ENCODE results near the gene EDRF1.

Gene EDRF1

DNA sequence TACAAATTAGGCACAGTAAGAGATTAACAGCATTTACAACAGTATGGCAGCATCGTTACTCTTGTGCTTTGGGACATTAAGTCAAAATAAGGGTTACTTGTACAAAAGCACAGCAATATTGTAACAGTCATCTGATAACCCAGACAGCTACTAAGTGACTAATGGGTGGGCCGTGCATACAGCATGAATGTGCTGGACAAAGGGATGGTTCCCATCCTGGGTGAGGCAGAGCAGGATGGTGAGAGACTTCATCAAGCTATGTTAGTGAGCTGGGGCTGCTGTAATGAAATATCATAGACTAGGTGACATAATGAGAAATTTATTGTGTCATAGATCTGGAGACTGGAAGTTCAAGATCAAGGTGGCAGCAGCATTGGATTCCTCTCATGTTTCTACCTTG is 25.4 kb downstream of the EDRF1 start:
- no peak for TF ChIP-seq EP300 (IDR thresholded peaks at IDR 0.05; ENCODE audit: borderline replicate concordance)
- no peak for TF ChIP-seq TCF12 (IDR thresholded peaks at IDR 0.05; ENCODE audit: low read depth)
- TF ChIP-seq TEAD4 (IDR thresholded peaks at IDR 0.05) = no peak
- TF ChIP-seq CREB1 (IDR thresholded peaks at IDR 0.05; ENCODE audit: low read depth) = no peak
- TF ChIP-seq ZBTB7A (IDR thresholded peaks at IDR 0.05; ENCODE audit: low read depth) = no peak
- no peak for TF ChIP-seq NFIC (IDR thresholded peaks at IDR 0.05)
- TF ChIP-seq, protein P1, sequence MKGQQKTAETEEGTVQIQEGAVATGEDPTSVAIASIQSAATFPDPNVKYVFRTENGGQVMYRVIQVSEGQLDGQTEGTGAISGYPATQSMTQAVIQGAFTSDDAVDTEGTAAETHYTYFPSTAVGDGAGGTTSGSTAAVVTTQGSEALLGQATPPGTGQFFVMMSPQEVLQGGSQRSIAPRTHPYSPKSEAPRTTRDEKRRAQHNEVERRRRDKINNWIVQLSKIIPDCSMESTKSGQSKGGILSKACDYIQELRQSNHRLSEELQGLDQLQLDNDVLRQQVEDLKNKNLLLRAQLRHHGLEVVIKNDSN (IDR thresholded peaks at IDR 0.05) = no peak
- no peak for TF ChIP-seq EGR1 (IDR thresholded peaks at IDR 0.05)
- TF ChIP-seq CEBPB (IDR thresholded peaks at IDR 0.05) = no peak
- TF ChIP-seq TAF1 (IDR thresholded peaks at IDR 0.05; ENCODE audit: low read depth) = no peak
- no peak for TF ChIP-seq FOXM1 (IDR thresholded peaks at IDR 0.05; ENCODE audit: borderline replicate concordance, low read depth)
- TF ChIP-seq YY1 (IDR thresholded peaks at IDR 0.05; ENCODE audit: low read depth) = no peak
- TF ChIP-seq RAD21 (IDR thresholded peaks at IDR 0.05; ENCODE audit: low read depth) = no peak
- no peak for TF ChIP-seq REST (IDR thresholded peaks at IDR 0.05; ENCODE audit: low read depth)
- TF ChIP-seq MAX (IDR thresholded peaks at IDR 0.05) = no peak

- TF ChIP-seq, protein P1 (IDR thresholded peaks at IDR 0.05) = no peak
- TF ChIP-seq TEAD4 (IDR thresholded peaks at IDR 0.05) = no peak
- TF ChIP-seq CREB1 (IDR thresholded peaks at IDR 0.05; ENCODE audit: low read depth) = no peak
- TF ChIP-seq CEBPB (IDR thresholded peaks at IDR 0.05) = no peak
- no peak for TF ChIP-seq YY1 (IDR thresholded peaks at IDR 0.05; ENCODE audit: low read depth)
- TF ChIP-seq REST (IDR thresholded peaks at IDR 0.05; ENCODE audit: low read depth) = no peak
- TF ChIP-seq ZBTB7A (IDR thresholded peaks at IDR 0.05; ENCODE audit: low read depth) = no peak
- TF ChIP-seq EP300 (IDR thresholded peaks at IDR 0.05; ENCODE audit: borderline replicate concordance) = no peak
- no peak for TF ChIP-seq MAX (IDR thresholded peaks at IDR 0.05)
- TF ChIP-seq TCF12 (IDR thresholded peaks at IDR 0.05; ENCODE audit: low read depth) = no peak
- TF ChIP-seq EGR1 (IDR thresholded peaks at IDR 0.05) = no peak
- no peak for TF ChIP-seq TAF1 (IDR thresholded peaks at IDR 0.05; ENCODE audit: low read depth)
Measured at GRCh38 chr10:125747417-125747816, 27.9 kb downstream of the EDRF1 start.

DNA sequence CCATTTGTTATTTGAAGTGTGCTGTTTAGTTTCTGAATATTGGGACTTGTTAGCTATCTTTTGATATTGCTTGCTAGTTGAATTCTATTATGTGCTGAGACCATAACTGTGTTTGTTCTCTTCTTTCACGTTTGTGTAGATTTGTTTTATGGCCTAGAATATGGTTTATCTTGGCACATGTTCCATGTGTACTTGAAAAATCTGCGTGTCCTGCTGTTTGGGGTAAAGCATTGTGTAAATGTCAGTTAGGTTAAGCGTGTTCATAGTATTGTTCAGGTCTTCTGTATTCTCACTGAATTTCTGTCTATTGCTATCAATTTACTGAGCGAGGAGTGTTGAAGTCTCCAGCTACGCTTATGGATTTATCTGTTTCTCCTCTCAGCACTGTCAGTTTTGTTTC is 36.7 kb downstream of the EDRF1 start:
- no peak for TF ChIP-seq FOXM1 (IDR thresholded peaks at IDR 0.05; ENCODE audit: borderline replicate concordance, low read depth)
- no peak for TF ChIP-seq CEBPB (IDR thresholded peaks at IDR 0.05)
- TF ChIP-seq ZBTB7A (IDR thresholded peaks at IDR 0.05; ENCODE audit: low read depth) = no peak
- no peak for TF ChIP-seq TEAD4 (IDR thresholded peaks at IDR 0.05)
- no peak for TF ChIP-seq YY1 (IDR thresholded peaks at IDR 0.05; ENCODE audit: low read depth)

DNA sequence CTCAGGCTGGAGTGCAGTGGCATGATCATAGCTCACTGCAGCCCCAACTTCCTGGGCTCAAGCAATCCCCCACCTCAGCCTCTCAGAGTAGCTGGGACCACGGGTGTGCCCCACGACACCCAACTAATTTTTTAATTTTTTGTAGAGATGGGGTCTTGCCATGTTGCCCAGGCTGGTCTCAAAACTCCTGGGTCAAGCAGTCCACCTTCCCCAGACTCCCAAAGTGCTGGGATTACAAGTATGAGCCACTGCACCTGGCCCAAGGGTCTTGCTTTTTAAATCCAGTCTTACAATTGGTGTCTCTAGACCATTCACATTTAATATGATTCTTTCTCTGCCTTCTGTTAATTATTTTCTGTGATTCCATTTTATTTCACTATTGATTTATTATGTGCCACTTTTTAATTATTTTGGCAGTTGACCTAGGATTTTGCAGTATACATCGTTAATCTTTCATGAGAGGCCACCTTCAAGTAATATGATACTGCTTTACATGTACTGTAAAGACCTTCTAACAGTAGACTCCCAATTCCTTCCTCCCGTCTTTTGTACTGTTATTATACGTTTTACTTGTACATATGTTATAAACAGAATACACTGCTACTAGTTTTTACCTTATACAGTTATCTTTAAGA is 37.5 kb downstream of the EDRF1 start:
- TF ChIP-seq EGR1 (IDR thresholded peaks at IDR 0.05) = no peak
- no peak for TF ChIP-seq MAX (IDR thresholded peaks at IDR 0.05)
- TF ChIP-seq ZBTB7A (IDR thresholded peaks at IDR 0.05; ENCODE audit: low read depth) = no peak
- TF ChIP-seq NFIC (IDR thresholded peaks at IDR 0.05) = no peak
- TF ChIP-seq TAF1 (IDR thresholded peaks at IDR 0.05; ENCODE audit: low read depth) = no peak
- no peak for TF ChIP-seq CREB1 (IDR thresholded peaks at IDR 0.05; ENCODE audit: low read depth)
- TF ChIP-seq RAD21 (IDR thresholded peaks at IDR 0.05; ENCODE audit: low read depth) = no peak
- no peak for TF ChIP-seq FOXM1 (IDR thresholded peaks at IDR 0.05; ENCODE audit: borderline replicate concordance, low read depth)
- no peak for TF ChIP-seq TCF12 (IDR thresholded peaks at IDR 0.05; ENCODE audit: low read depth)
- TF ChIP-seq YY1 (IDR thresholded peaks at IDR 0.05; ENCODE audit: low read depth) = no peak
- no peak for TF ChIP-seq EP300 (IDR thresholded peaks at IDR 0.05; ENCODE audit: borderline replicate concordance)
- TF ChIP-seq, protein P1 (IDR thresholded peaks at IDR 0.05) = no peak
- no peak for TF ChIP-seq REST (IDR thresholded peaks at IDR 0.05; ENCODE audit: low read depth)
- no peak for TF ChIP-seq CEBPB (IDR thresholded peaks at IDR 0.05)
- no peak for TF ChIP-seq TEAD4 (IDR thresholded peaks at IDR 0.05)
